ENCODE results near the gene HERC6.
"Not testable (repeated sequence)": the region's sequence is repeated elsewhere in the genome, so short reads cannot be mapped to it uniquely, and the experiment has no call there.

HERC6 gene

GRCh38 chr4:88391703-88392102 lies 13.1 kb downstream of the HERC6 start:
- no peak for DNase-seq

- no peak for DNase-seq
These were observed 18.0 kb downstream of the HERC6 start for GRCh38 chr4:88396681-88397080.

- DNase-seq, result no peak
These were observed 19.7 kb downstream of the HERC6 start for GRCh38 chr4:88398381-88398780.

- no peak for DNase-seq
These were observed 30.6 kb downstream of the HERC6 start for GRCh38 chr4:88409206-88409605.

- no peak for DNase-seq
These were observed 31.1 kb downstream of the HERC6 start for GRCh38 chr4:88409789-88410188.

- no peak for DNase-seq
These were observed 32.9 kb downstream of the HERC6 start for GRCh38 chr4:88411491-88412096.

GRCh38 chr4:88413801-88414200 lies 35.1 kb downstream of the HERC6 start:
- DNase-seq, result no peak

- DNase-seq, result no peak
These were observed 36.1 kb downstream of the HERC6 start for GRCh38 chr4:88414755-88415154.

GRCh38 chr4:88415982-88416381 lies 37.3 kb downstream of the HERC6 start:
- DNase-seq, result no peak

GRCh38 chr4:88418411-88418810 lies 39.8 kb downstream of the HERC6 start:
- no peak for DNase-seq

GRCh38 chr4:88419874-88420273 lies 41.2 kb downstream of the HERC6 start:
- no peak for DNase-seq

GRCh38 chr4:88420844-88421243 lies 42.2 kb downstream of the HERC6 start:
- no peak for DNase-seq

- DNase-seq, result no peak
These were observed 43.8 kb downstream of the HERC6 start for GRCh38 chr4:88422403-88422802.

- no peak for DNase-seq
These were observed 50.7 kb downstream of the HERC6 start for GRCh38 chr4:88429401-88429800.

GRCh38 chr4:88435987-88436693 lies 57.5 kb downstream of the HERC6 start:
- no peak for DNase-seq

- DNase-seq, result not testable (repeated sequence)
These were observed 59.2 kb downstream of the HERC6 start for GRCh38 chr4:88437873-88438272.

- no peak for DNase-seq
These were observed 60.6 kb downstream of the HERC6 start for GRCh38 chr4:88439161-88439760.

- no peak for DNase-seq
These were observed 61.5 kb downstream of the HERC6 start for GRCh38 chr4:88440146-88440545.

- no peak for DNase-seq
These were observed 63.0 kb downstream of the HERC6 start for GRCh38 chr4:88441696-88442095.

- DNase-seq, result no peak
These were observed 64.1 kb downstream of the HERC6 start for GRCh38 chr4:88442689-88443191.

- DNase-seq, result no peak
These were observed 64.8 kb downstream of the HERC6 start for GRCh38 chr4:88443486-88443885.

GRCh38 chr4:88445252-88445651 lies 66.6 kb downstream of the HERC6 start:
- DNase-seq, result no peak

GRCh38 chr4:88446124-88446523 lies 67.5 kb downstream of the HERC6 start:
- DNase-seq, result no peak

GRCh38 chr4:88447371-88448095 lies 68.9 kb downstream of the HERC6 start:
- DNase-seq, result no peak

Data from NCI-H345 (cell line).